Measurements from ENCODE around the gene MMP8.

MMP8 gene

GRCh38 chr11:102685338-102685737 is 39.4 kb downstream of the MMP8 start:
- no peak overlapping the region for H3K27ac ChIP-seq (ENCODE audit: extremely low read depth, low read depth, low read length)
- no peaks in the 10 kb centered on the region for H3K9me3 ChIP-seq (ENCODE audit: control insufficient read depth, insufficient read depth, low read depth, low read length)
- TF ChIP-seq AEBP2 (tag by site-specific recombination; IDR thresholded peaks at IDR 0.05; ENCODE audit: borderline replicate concordance) (no peak), ZNF580 (tag by site-specific recombination; IDR thresholded peaks at IDR 0.05) (no peak), OSR2 (tag by site-specific recombination; IDR thresholded peaks at IDR 0.05) (no peak), ZSCAN4 (tag by site-specific recombination; IDR thresholded peaks at IDR 0.05) (no peak), ZNF792 (tag by site-specific recombination; IDR thresholded peaks at IDR 0.05) (no peak), PRDM6 (tag by site-specific recombination; IDR thresholded peaks at IDR 0.05) (no peak), ZNF121 (tag by site-specific recombination; IDR thresholded peaks at IDR 0.05) (no peak), ZNF302 (tag by site-specific recombination; IDR thresholded peaks at IDR 0.05; ENCODE audit: low read depth) (no peak), TCF7L2 (IDR thresholded peaks at IDR 0.05; ENCODE audit: borderline replicate concordance, low read depth, low read length) (no peak), ZSCAN16 (tag by site-specific recombination; IDR thresholded peaks at IDR 0.05) (no peak), ZNF558 (tag by site-specific recombination; IDR thresholded peaks at IDR 0.05) (no peak), YY2 (tag by site-specific recombination; IDR thresholded peaks at IDR 0.05) (no peak), ZNF692 (tag by site-specific recombination; IDR thresholded peaks at IDR 0.05) (no peak), TRIM28 (IDR thresholded peaks at IDR 0.05; ENCODE audit: borderline replicate concordance, low read length) (no peak), ZNF548 (tag by site-specific recombination; IDR thresholded peaks at IDR 0.05) (no peak)
- ChIA-PET CTCF (interaction anchor here (1.3 kb wide), 1 partner anchor 256 kb away, joined by 6 read pairs; no protein-coding TSS in a partner anchor), POLR2A (no interaction called here)
- no peak overlapping the region for H3K4me3 ChIP-seq (ENCODE audit: low read depth, low read length)
- H3K36me3 ChIP-seq (ENCODE audit: control insufficient read depth in 2 of 2, insufficient read depth in 1 of 2, low read length in 2 of 2): no peaks in the 10 kb centered on the region
- no peaks in the 10 kb centered on the region for H3K4me1 ChIP-seq (ENCODE audit: control insufficient read depth, insufficient read depth, low read length)

GRCh38 chr11:102683277-102683676 is 41.5 kb downstream of the MMP8 start:
- Histone ChIP-seq H3K4me3 (ENCODE audit: low read depth, low read length) (no peak overlapping the region), H3K27ac (ENCODE audit: extremely low read depth, low read depth, low read length) (no peak overlapping the region), H3K4me1 (ENCODE audit: control insufficient read depth, insufficient read depth, low read length) (no peaks in the 10 kb centered on the region), H3K9me3 (ENCODE audit: control insufficient read depth, insufficient read depth, low read depth, low read length) (no peaks in the 10 kb centered on the region), H3K36me3 (ENCODE audit: control insufficient read depth in 2 of 2, insufficient read depth in 1 of 2, low read length in 2 of 2) (no peaks in the 10 kb centered on the region)
- ChIA-PET POLR2A (no interaction called here), CTCF (interaction anchor here (0.6 kb wide), 1 partner anchor 9 kb away, joined by 3 read pairs; no protein-coding TSS in a partner anchor)
- TF ChIP-seq ZNF221 (tag by site-specific recombination; IDR thresholded peaks at IDR 0.05; ENCODE audit: borderline replicate concordance): no peak
- no peak for TF ChIP-seq KLF9 (tag by site-specific recombination; IDR thresholded peaks at IDR 0.05; ENCODE audit: low read depth)
- no peak for TF ChIP-seq SCRT2 (tag by site-specific recombination; IDR thresholded peaks at IDR 0.05)
- TF ChIP-seq GFI1B (tag by site-specific recombination; IDR thresholded peaks at IDR 0.05): no peak
- TF ChIP-seq ZNF155 (tag by site-specific recombination; IDR thresholded peaks at IDR 0.05): no peak
- no peak for TF ChIP-seq ZNF274 (IDR thresholded peaks at IDR 0.05; ENCODE audit: low read length)
- TF ChIP-seq ZNF274 (tag by site-specific recombination; IDR thresholded peaks at IDR 0.05; ENCODE audit: borderline replicate concordance): no peak
- TF ChIP-seq ZNF626 (tag by site-specific recombination; IDR thresholded peaks at IDR 0.05): no peak
- TF ChIP-seq ATF2 (tag by site-specific recombination; IDR thresholded peaks at IDR 0.05; ENCODE audit: low read depth): no peak
- no peak for TF ChIP-seq ZNF596 (tag by site-specific recombination; IDR thresholded peaks at IDR 0.05)
- TF ChIP-seq ZNF600 (tag by site-specific recombination; IDR thresholded peaks at IDR 0.05): no peak
- TF ChIP-seq ZNF398 (tag by site-specific recombination; IDR thresholded peaks at IDR 0.05): no peak
- TF ChIP-seq ZNF555 (tag by site-specific recombination; conservative IDR thresholded peaks at IDR 0.05): no peak

Measured in HEK293 (cell line).